Nucleus accumbens (tissue), 56 donors: Measurements from ENCODE around the gene TMEM187.

Experiments
- DNase-seq, 56 donors: peaks; one replicate each; lab custom pipeline; 2025; lab: John Stamatoyannopoulos, UW

Gene TMEM187

GRCh38 chrX:154016366-154017076 lies 44.0 kb downstream of the TMEM187 start:
- DNase-seq, result no peak

- DNase-seq, result no peak
Measured at GRCh38 chrX:154017766-154018517, 45.4 kb downstream of the TMEM187 start.

- no peak for DNase-seq
Measured at GRCh38 chrX:154018518-154019060, 46.0 kb downstream of the TMEM187 start.

GRCh38 chrX:154019061-154019621 lies 46.6 kb downstream of the TMEM187 start:
- peak in 1 of 56 donors; percentile 19 for DNase-seq

- peak in 26 of 56 donors; percentile 2 to 69 (median 32) for DNase-seq
Measured at GRCh38 chrX:154019633-154020528, 47.3 kb downstream of the TMEM187 start, which contains the start of gene IRAK1. Gene IRAK1 (minus strand): TSS chrX:154019902. CDS start chrX:154019812, 90 bp downstream.

GRCh38 chrX:154020536-154021115 lies 48.1 kb downstream of the TMEM187 start:
- no peak for DNase-seq

GRCh38 chrX:154021131-154021611 lies 48.6 kb downstream of the TMEM187 start:
- DNase-seq, result peak in 1 of 56 donors; percentile 4

- no peak for DNase-seq
Measured at GRCh38 chrX:154022108-154022507, 49.6 kb downstream of the TMEM187 start.

- no peak for DNase-seq
Measured at GRCh38 chrX:154023276-154024000, 50.9 kb downstream of the TMEM187 start.

GRCh38 chrX:154024271-154024670 lies 51.7 kb downstream of the TMEM187 start:
- DNase-seq, result no peak

- DNase-seq, result no peak
Measured at GRCh38 chrX:154025230-154025629, 52.7 kb downstream of the TMEM187 start.

- no peak for DNase-seq
Measured at GRCh38 chrX:154026136-154027021, 53.8 kb downstream of the TMEM187 start.

GRCh38 chrX:154027022-154027402 lies 54.5 kb downstream of the TMEM187 start:
- DNase-seq, result no peak

GRCh38 chrX:154027986-154028385 lies 55.4 kb downstream of the TMEM187 start:
- DNase-seq, result no peak

- no peak for DNase-seq
Measured at GRCh38 chrX:154028502-154029184, 56.1 kb downstream of the TMEM187 start.

- DNase-seq, result no peak
Measured at GRCh38 chrX:154029439-154029838, 56.9 kb downstream of the TMEM187 start.

GRCh38 chrX:154030266-154030665 lies 57.7 kb downstream of the TMEM187 start:
- DNase-seq, result peak in 13 of 56 donors; percentile 2 to 32 (median 15)
